ENCODE measurements around the gene XPO6. TPM values are rescaled to one million over a fixed set of nuclear protein-coding genes. Genes with fewer than 3 reads are reported as not detected.

Gene XPO6
- total and polyA plus RNA-seq, 4 donors, result 52.9 to 172 (median 126) TPM

DNA sequence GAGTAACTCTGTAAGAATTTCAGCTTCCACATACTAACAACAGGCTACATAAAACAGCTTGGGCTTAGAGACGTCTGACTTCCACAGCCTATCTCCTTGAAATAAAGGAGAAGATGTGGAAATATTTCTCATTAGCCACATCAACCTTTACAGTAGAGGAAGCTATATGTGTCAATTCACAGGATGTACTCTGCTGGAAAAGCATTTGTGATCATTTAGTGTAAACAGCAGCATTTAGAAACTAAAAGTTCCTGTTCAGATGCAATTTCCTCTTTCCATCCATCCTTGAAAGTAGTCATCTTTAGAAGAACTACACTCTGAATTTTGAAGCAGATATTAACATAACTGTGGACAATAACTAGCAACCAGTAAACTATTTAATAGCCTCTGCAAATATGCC lies 46.2 kb downstream of the XPO6 start:
- Histone ChIP-seq H3K9me3 (ENCODE audit: control insufficient read depth in 4 of 4, insufficient read depth in 3 of 4, low read length in 3 of 4) (no peaks in the 10 kb centered on the region), H3K4me3 (no peak overlapping the region), H3K27ac (ENCODE audit: low read depth in 1 of 2, low read length in 1 of 2) (no peak overlapping the region), H3K4me1 (ENCODE audit: control insufficient read depth in 5 of 5, insufficient read depth in 5 of 5, low read length in 5 of 5) (peaks cover 0 to 7% (median 0%) of the 10 kb centered on the region in 5 donors), H3K27me3 (ENCODE audit: control insufficient read depth in 3 of 3, insufficient read depth in 3 of 3, low read length in 2 of 3) (no peaks in the 10 kb centered on the region), H3K36me3 (ENCODE audit: control insufficient read depth in 4 of 4, insufficient read depth in 4 of 4, low read length in 4 of 4) (peaks cover 0 to 27% (median 21%) of the 10 kb centered on the region in 4 donors), H3K9ac (ENCODE audit: insufficient read depth in 1 of 2, low read length in 2 of 2) (no peak overlapping the region)
- DNase-seq (no peak), ATAC-seq (ENCODE audit: insufficient read depth, low FRiP score) (no peak)
- WGBS, 2 donors, result 24 to 62% methylated on average over 1 of the region's 1 CpG
- TF ChIP-seq, protein P1, sequence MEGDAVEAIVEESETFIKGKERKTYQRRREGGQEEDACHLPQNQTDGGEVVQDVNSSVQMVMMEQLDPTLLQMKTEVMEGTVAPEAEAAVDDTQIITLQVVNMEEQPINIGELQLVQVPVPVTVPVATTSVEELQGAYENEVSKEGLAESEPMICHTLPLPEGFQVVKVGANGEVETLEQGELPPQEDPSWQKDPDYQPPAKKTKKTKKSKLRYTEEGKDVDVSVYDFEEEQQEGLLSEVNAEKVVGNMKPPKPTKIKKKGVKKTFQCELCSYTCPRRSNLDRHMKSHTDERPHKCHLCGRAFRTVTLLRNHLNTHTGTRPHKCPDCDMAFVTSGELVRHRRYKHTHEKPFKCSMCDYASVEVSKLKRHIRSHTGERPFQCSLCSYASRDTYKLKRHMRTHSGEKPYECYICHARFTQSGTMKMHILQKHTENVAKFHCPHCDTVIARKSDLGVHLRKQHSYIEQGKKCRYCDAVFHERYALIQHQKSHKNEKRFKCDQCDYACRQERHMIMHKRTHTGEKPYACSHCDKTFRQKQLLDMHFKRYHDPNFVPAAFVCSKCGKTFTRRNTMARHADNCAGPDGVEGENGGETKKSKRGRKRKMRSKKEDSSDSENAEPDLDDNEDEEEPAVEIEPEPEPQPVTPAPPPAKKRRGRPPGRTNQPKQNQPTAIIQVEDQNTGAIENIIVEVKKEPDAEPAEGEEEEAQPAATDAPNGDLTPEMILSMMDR (IDR thresholded peaks at IDR 0.05; ENCODE audit: control extremely low read depth, extremely low read depth), result no peak

DNA sequence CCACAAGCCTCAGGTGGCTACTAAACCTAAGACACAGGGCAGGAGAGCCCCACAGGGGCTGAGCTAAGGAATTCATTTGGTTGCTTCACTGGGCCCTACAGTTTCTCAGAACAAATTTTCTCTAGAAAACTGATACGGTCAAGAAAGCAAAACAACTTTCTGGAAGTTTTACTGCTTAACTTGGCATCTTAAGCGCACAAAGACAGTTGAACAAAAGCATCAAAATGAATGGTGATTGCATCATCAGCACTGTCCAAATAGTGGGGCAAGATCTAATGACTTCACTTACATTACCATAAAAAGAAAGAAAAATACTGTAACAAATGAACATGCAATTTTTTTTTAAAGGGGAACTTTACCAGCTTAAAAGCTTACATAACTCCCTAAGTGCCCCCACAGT lies 47.6 kb downstream of the XPO6 start:
- Histone ChIP-seq H3K9ac (ENCODE audit: insufficient read depth in 1 of 2, low read length in 2 of 2) (no peak overlapping the region), H3K36me3 (ENCODE audit: control insufficient read depth in 4 of 4, insufficient read depth in 4 of 4, low read length in 4 of 4) (peaks cover 0 to 21% (median 13%) of the 10 kb centered on the region in 4 donors), H3K4me3 (no peak overlapping the region), H3K27ac (ENCODE audit: low read depth in 1 of 2, low read length in 1 of 2) (no peak overlapping the region), H3K4me1 (ENCODE audit: control insufficient read depth in 5 of 5, insufficient read depth in 5 of 5, low read length in 5 of 5) (peaks cover 0 to 7% (median 0%) of the 10 kb centered on the region in 5 donors), H3K9me3 (ENCODE audit: control insufficient read depth in 4 of 4, insufficient read depth in 3 of 4, low read length in 3 of 4) (no peaks in the 10 kb centered on the region), H3K27me3 (ENCODE audit: control insufficient read depth in 3 of 3, insufficient read depth in 3 of 3, low read length in 2 of 3) (no peaks in the 10 kb centered on the region)
- WGBS, 2 donors, result 19 to 46% methylated on average over 2 of the region's 2 CpGs
- TF ChIP-seq, protein P1 (IDR thresholded peaks at IDR 0.05; ENCODE audit: control extremely low read depth, extremely low read depth), result no peak
- DNase-seq, result peak in 2 of 3 donors; percentile 47 to 74
- no peak for ATAC-seq (ENCODE audit: insufficient read depth, low FRiP score)

DNA sequence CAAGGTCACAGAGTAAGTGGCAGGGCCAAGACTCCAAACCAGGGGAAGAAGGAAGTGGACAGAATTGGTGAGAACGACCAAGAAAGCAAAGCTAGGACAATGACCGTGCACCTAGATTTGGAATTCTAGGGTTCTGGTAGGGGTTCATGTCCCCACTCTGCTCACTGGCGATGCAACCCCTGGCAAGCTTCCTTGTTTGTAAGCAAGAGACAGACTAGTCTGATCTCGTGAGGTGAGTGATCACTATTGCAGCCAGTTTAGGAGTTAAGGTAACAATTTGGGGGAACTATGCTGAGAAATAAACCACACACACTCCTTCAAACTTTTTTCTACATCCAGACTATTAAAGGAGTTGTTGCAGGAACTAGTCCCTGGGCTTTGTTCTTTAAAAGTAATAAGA lies 48.1 kb downstream of the XPO6 start:
- DNase-seq (no peak), ATAC-seq (ENCODE audit: insufficient read depth, low FRiP score) (no peak)
- peaks cover 0 to 7% (median 0%) of the 10 kb centered on the region in 5 donors for H3K4me1 ChIP-seq (ENCODE audit: control insufficient read depth in 5 of 5, insufficient read depth in 5 of 5, low read length in 5 of 5)
- H3K4me3 ChIP-seq, result no peak overlapping the region
- H3K9me3 ChIP-seq (ENCODE audit: control insufficient read depth in 4 of 4, insufficient read depth in 3 of 4, low read length in 3 of 4), result no peaks in the 10 kb centered on the region
- no peak overlapping the region for H3K9ac ChIP-seq (ENCODE audit: insufficient read depth in 1 of 2, low read length in 2 of 2)
- TF ChIP-seq, protein P1 (IDR thresholded peaks at IDR 0.05; ENCODE audit: control extremely low read depth, extremely low read depth), result no peak
- H3K27ac ChIP-seq (ENCODE audit: low read depth in 1 of 2, low read length in 1 of 2), result peak overlapping the region in 1 of 2 donors; percentile 71
- peaks cover 0 to 18% (median 10%) of the 10 kb centered on the region in 4 donors for H3K36me3 ChIP-seq (ENCODE audit: control insufficient read depth in 4 of 4, insufficient read depth in 4 of 4, low read length in 4 of 4)
- no peaks in the 10 kb centered on the region for H3K27me3 ChIP-seq (ENCODE audit: control insufficient read depth in 3 of 3, insufficient read depth in 3 of 3, low read length in 2 of 3)
- WGBS, 2 donors, result 52 to 73% methylated on average over 4 of the region's 4 CpGs

DNA sequence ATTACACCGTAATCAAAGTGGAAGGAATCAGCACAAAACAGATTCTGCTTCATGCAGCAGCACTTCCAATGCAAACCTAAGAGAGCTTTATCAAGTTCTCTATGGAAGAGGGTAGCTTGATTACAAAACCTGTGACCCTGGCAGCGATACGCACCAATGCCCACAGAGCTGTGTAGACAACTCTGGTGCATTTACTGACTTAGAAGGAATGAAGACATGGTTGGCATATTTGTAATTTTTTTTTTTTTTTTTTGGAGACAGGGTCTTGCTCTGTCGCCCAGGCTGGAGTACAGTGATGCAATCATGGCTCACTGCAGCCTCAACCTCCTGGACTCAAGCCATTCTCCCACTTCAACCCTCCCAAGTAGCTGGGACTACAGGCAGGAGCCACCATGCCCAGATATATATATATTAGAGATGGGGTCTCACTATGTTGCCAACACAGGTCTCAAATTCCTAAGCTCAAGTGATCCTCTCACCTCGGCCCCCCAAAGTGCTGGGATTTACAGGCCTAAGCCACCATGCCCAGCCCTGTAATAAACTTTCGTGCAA lies 49.4 kb downstream of the XPO6 start:
- TF ChIP-seq, protein P1 (IDR thresholded peaks at IDR 0.05; ENCODE audit: control extremely low read depth, extremely low read depth), result no peak
- H3K4me1 ChIP-seq (ENCODE audit: control insufficient read depth in 5 of 5, insufficient read depth in 5 of 5, low read length in 5 of 5), result peaks cover 0 to 7% (median 0%) of the 10 kb centered on the region in 5 donors
- peaks cover 0 to 19% (median 11%) of the 10 kb centered on the region in 4 donors for H3K36me3 ChIP-seq (ENCODE audit: control insufficient read depth in 4 of 4, insufficient read depth in 4 of 4, low read length in 4 of 4)
- no peaks in the 10 kb centered on the region for H3K27me3 ChIP-seq (ENCODE audit: control insufficient read depth in 3 of 3, insufficient read depth in 3 of 3, low read length in 2 of 3)
- H3K9ac ChIP-seq (ENCODE audit: insufficient read depth in 1 of 2, low read length in 2 of 2), result no peak overlapping the region
- no peaks in the 10 kb centered on the region for H3K9me3 ChIP-seq (ENCODE audit: control insufficient read depth in 4 of 4, insufficient read depth in 3 of 4, low read length in 3 of 4)
- no peak for DNase-seq
- H3K27ac ChIP-seq (ENCODE audit: low read depth in 1 of 2, low read length in 1 of 2), result no peak overlapping the region
- 80 to 87% methylated on average over 6 of the region's 6 CpGs for WGBS, 2 donors
- no peak for ATAC-seq (ENCODE audit: insufficient read depth, low FRiP score)
- no peak overlapping the region for H3K4me3 ChIP-seq
